Ishikawa (cell line): ENCODE measurements around the gene ZNF610.
A peak's percentile ranks its signal among the peaks of the same experiment; 100 is the strongest.

Experiments
- CEBPB ChIP-seq: IDR thresholded peaks from 2 replicates; pipeline ENCODE4 v1.6.1; 2012
- CREB1 ChIP-seq: IDR thresholded peaks from 2 replicates; pipeline ENCODE4 v1.6.1; 2012; ENCODE audit warnings: low read depth
- EGR1 ChIP-seq: IDR thresholded peaks from 2 replicates; pipeline ENCODE4 v1.6.1; 2012
- EP300 ChIP-seq: IDR thresholded peaks from 2 replicates; pipeline ENCODE4 v1.6.1; 2012; ENCODE audit warnings: borderline replicate concordance
- FOXM1 ChIP-seq: IDR thresholded peaks from 2 replicates; pipeline ENCODE4 v1.6.1; 2012; ENCODE audit warnings: low read depth, borderline replicate concordance
- NFIC ChIP-seq: IDR thresholded peaks from 2 replicates; pipeline ENCODE4 v1.6.1; 2012
- RAD21 ChIP-seq: IDR thresholded peaks from 2 replicates; pipeline ENCODE4 v1.6.1; 2012; ENCODE audit warnings: low read depth
- TAF1 ChIP-seq: IDR thresholded peaks from 2 replicates; pipeline ENCODE4 v1.6.1; 2012; ENCODE audit warnings: low read depth, mild to moderate bottlenecking
- TCF12 ChIP-seq: IDR thresholded peaks from 2 replicates; pipeline ENCODE4 v1.6.1; 2012; ENCODE audit warnings: low read depth
- TEAD4 ChIP-seq: IDR thresholded peaks from 2 replicates; pipeline ENCODE4 v1.6.1; 2012
- YY1 ChIP-seq: IDR thresholded peaks from 2 replicates; pipeline ENCODE4 v1.6.1; 2012; ENCODE audit warnings: low read depth
- ZBTB7A ChIP-seq: IDR thresholded peaks from 2 replicates; pipeline ENCODE4 v1.6.1; 2012; ENCODE audit warnings: low read depth
- TF ChIP-seq, protein P1 (sequence below): IDR thresholded peaks from 2 replicates; pipeline ENCODE4 v1.6.1; 2012
- TF ChIP-seq, protein P2 (sequence below): IDR thresholded peaks from 2 replicates; pipeline ENCODE4 v1.6.1; 2012
- TF ChIP-seq, protein P3 (sequence below): IDR thresholded peaks from 2 replicates; pipeline ENCODE4 v1.6.1; 2012; ENCODE audit warnings: low read depth, mild to moderate bottlenecking

Gene ZNF610

DNA sequence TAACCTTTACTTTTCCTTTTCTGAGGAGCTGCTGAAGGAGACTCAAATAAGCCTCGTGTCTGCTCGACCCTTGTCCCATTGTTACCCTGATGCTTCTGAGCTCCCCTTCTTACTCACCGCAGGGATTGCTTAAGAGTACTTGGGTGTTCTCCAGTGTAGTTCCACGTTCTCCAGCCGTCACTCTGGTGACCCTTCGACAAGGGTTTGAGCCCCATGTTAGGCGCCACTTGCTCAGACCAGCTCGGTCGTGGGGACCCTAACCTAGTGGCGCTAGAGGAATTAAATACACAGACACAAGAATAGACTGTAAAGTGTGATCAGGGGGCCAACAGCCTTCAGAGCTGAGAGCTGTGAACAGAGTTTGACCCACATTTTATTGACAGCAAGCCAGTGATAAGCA, 28.8 kb upstream of the ZNF610 start:
- TF ChIP-seq, protein P1, sequence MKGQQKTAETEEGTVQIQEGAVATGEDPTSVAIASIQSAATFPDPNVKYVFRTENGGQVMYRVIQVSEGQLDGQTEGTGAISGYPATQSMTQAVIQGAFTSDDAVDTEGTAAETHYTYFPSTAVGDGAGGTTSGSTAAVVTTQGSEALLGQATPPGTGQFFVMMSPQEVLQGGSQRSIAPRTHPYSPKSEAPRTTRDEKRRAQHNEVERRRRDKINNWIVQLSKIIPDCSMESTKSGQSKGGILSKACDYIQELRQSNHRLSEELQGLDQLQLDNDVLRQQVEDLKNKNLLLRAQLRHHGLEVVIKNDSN, result 0 out of 2 replicates have a peak, but pooled peaks have one; percentile 10
- no peak for TF ChIP-seq FOXM1

DNA sequence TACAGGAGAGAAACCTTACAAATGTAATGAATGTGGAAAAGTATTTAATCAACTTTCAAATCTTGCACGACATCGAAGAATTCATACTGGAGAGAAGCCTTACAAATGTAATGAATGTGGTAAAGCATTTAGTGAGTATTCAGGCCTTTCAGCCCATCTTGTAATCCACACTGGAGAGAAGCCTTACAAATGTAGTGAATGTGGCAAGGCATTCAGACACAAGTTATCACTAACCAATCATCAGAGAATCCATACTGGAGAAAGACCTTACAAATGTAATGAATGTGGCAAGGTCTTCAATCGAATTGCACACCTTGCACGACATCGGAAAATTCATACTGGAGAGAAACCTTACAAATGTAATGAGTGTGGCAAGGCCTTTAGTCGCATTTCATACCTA, 13.6 kb upstream of the ZNF610 start:
- no peak for TF ChIP-seq FOXM1
- TF ChIP-seq RAD21, result no peak
- no peak for TF ChIP-seq YY1
- TF ChIP-seq CREB1, result no peak
- TF ChIP-seq EP300, result no peak
- TF ChIP-seq, protein P2, sequence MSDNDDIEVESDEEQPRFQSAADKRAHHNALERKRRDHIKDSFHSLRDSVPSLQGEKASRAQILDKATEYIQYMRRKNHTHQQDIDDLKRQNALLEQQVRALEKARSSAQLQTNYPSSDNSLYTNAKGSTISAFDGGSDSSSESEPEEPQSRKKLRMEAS, result no peak
- TF ChIP-seq CEBPB, result no peak
- TF ChIP-seq, protein P3, sequence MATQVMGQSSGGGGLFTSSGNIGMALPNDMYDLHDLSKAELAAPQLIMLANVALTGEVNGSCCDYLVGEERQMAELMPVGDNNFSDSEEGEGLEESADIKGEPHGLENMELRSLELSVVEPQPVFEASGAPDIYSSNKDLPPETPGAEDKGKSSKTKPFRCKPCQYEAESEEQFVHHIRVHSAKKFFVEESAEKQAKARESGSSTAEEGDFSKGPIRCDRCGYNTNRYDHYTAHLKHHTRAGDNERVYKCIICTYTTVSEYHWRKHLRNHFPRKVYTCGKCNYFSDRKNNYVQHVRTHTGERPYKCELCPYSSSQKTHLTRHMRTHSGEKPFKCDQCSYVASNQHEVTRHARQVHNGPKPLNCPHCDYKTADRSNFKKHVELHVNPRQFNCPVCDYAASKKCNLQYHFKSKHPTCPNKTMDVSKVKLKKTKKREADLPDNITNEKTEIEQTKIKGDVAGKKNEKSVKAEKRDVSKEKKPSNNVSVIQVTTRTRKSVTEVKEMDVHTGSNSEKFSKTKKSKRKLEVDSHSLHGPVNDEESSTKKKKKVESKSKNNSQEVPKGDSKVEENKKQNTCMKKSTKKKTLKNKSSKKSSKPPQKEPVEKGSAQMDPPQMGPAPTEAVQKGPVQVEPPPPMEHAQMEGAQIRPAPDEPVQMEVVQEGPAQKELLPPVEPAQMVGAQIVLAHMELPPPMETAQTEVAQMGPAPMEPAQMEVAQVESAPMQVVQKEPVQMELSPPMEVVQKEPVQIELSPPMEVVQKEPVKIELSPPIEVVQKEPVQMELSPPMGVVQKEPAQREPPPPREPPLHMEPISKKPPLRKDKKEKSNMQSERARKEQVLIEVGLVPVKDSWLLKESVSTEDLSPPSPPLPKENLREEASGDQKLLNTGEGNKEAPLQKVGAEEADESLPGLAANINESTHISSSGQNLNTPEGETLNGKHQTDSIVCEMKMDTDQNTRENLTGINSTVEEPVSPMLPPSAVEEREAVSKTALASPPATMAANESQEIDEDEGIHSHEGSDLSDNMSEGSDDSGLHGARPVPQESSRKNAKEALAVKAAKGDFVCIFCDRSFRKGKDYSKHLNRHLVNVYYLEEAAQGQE, result no peak
- no peak for TF ChIP-seq TCF12
- no peak for TF ChIP-seq ZBTB7A
- TF ChIP-seq EGR1, result no peak
- no peak for TF ChIP-seq TEAD4
- no peak for TF ChIP-seq TAF1
- TF ChIP-seq, protein P1, result no peak
- TF ChIP-seq NFIC, result no peak

DNA sequence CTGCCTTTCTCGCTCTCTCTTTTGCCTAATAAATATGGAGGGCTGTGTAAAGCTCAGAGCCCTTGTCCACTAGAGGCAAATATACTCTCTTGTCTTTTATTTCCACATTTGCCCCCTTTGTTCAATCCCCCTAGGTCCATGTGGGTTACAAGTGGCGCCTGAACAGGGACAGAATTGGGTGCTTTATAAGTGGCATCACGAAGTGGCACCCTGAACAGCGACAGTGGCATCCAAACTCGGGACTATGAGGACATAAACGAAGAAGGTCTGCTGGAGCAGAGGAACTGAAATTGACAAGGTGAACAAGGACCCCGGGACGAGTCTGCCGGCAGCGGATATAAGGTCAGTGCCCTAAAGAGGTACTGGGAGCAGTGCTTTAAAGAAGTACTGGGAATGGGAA, 4.3 kb upstream of the ZNF610 start:
- no peak for TF ChIP-seq ZBTB7A
- TF ChIP-seq FOXM1, result no peak
- no peak for TF ChIP-seq CEBPB
- TF ChIP-seq TCF12, result no peak
- TF ChIP-seq, protein P2, result no peak
- no peak for TF ChIP-seq NFIC
- TF ChIP-seq TEAD4, result no peak
- TF ChIP-seq YY1, result no peak
- TF ChIP-seq EGR1, result no peak
- TF ChIP-seq, protein P3, result no peak
- no peak for TF ChIP-seq EP300
- TF ChIP-seq, protein P1, result no peak

DNA sequence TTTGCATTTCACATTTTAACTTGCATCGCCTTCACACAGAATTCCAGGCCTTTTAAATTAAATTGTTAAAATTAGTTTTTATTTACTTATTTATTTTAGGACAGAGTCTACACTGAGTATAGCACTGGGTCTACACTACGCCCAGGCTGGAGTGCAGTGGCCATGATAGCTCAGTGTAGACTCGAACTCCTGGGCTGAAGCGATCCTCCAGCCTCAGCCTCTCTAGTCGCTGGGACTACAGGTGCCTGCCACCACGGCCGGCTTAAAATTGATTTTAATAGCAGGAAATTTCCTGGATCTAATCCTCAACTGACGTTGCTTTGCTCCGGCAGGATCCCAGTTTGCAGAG, 301 bp upstream of the ZNF610 start:
- TF ChIP-seq CEBPB, result no peak
- no peak for TF ChIP-seq TEAD4
- no peak for TF ChIP-seq TCF12
- TF ChIP-seq NFIC, result no peak
- TF ChIP-seq, protein P3, result no peak
- TF ChIP-seq, protein P2, result no peak
- no peak for TF ChIP-seq EP300
- TF ChIP-seq FOXM1, result no peak
- TF ChIP-seq TAF1, result no peak
- TF ChIP-seq RAD21, result no peak
- TF ChIP-seq ZBTB7A, result no peak
- no peak for TF ChIP-seq CREB1
- no peak for TF ChIP-seq EGR1
- TF ChIP-seq YY1, result no peak
- TF ChIP-seq, protein P1, result no peak
